ENCODE results near the gene COMMD1. TPM values are rescaled to one million over a fixed set of nuclear protein-coding genes. Genes with fewer than 3 reads are reported as not detected.
"Not testable (repeated sequence)": the region's sequence is repeated elsewhere in the genome, so short reads cannot be mapped to it uniquely, and the experiment has no call there.

Gene COMMD1
- total RNA-seq, 1 experiment from 2014 or later = 8.6 TPM

- no peak for DNase-seq (ENCODE audit: low spot score)
Measured at GRCh38 chr2:62071126-62071598, 165.7 kb downstream of the COMMD1 start.

DNA sequence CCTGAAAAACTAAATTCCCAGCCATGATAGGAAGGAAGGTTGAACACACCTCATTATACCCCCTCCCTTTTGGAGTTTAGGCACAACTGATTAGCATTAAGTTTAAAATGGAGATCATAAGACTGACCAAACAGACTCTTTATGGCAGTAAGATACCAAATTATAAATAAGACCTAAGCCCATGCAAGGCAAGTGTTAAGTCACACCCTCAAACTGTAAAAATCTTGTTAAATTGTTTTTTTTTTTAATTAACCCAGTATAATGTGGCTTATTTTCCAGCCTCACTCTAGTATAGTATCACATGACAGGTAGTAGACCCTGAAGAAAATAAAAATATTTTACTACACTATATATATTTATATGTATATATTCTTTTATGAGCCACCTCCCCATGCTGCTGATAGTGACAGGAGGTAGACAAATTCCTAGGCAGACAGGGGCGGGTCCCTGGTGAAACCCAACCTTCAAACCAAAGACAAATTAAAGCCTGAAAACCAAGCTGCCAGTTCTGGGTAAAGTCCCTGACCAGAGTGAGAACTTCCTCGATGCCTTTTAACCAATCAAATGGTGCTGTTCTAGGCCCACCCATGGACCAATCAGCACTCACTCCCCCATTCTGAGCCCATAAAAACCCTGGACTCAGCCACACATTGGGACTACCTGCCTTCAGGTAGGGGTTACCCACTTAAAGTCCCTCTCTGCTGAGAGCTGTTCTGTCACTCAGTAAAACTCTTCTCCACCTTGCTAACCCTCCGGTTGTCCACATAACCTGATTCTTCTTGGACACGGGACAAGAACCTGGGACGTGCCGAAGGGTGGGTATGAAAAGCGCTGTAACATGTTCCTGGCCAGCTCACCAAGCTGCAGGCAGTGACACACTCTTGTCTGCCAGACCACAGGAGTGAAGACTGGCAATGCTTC lies 166.5 kb downstream of the COMMD1 start:
- no peak for DNase-seq (ENCODE audit: low spot score)

- DNase-seq (ENCODE audit: low spot score) = no peak
Measured at GRCh38 chr2:62074233-62074632, 168.8 kb downstream of the COMMD1 start.

DNA sequence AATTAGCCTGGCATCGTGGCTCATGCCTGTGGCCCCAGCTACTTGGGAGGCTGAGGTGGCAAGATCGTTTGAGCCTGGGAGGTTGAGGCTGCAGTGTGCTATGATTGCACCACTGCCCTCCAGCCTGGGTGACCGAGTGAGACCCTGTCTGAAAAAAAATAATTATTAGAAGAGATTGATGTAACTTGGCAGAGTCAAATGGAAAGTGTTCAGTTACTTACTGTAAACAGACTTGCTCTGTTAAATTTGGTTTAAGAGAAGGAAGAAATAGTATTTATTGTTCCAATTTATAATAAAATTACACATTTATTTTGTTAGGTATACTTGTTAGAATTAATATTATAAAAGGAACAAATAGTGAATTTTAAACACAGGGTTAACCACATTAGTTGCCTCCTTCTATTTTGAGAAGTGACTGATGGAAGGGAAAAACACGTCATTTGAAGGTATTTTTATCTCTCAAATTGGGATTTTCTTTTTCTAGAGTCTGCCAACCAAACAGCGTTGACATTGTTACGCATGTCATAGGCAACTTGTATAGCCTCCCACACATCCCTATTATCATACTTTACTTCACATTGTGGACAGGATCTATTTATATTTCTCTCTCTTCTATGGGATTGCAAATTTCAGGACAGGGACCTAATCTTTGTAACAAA lies 171.6 kb downstream of the COMMD1 start:
- DNase-seq (ENCODE audit: low spot score) = no peak

DNA sequence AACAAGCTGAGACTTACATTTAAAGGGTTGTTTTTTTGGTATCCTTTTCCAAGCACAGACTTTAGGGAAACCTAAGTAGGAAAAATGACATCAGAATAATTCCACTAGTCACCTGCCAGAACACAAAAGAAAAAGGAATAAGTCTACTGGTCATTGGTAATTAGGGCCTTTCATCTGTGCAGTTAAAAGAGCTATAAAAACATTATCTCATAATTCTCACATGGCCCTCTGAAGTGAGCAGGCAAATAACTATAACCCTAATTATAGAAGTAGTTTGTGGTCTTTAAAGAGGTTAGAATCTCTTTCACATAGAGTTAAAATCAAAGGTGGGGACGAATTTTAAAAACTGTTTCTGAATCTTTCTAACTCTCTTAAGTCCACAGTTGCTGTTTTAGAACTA lies 179.3 kb downstream of the COMMD1 start:
- DNase-seq (ENCODE audit: low spot score) = no peak

GRCh38 chr2:62089658-62090057 lies 184.2 kb downstream of the COMMD1 start:
- no peak for DNase-seq (ENCODE audit: low spot score)

GRCh38 chr2:62091471-62091870 lies 186.0 kb downstream of the COMMD1 start:
- no peak for DNase-seq (ENCODE audit: low spot score)

DNA sequence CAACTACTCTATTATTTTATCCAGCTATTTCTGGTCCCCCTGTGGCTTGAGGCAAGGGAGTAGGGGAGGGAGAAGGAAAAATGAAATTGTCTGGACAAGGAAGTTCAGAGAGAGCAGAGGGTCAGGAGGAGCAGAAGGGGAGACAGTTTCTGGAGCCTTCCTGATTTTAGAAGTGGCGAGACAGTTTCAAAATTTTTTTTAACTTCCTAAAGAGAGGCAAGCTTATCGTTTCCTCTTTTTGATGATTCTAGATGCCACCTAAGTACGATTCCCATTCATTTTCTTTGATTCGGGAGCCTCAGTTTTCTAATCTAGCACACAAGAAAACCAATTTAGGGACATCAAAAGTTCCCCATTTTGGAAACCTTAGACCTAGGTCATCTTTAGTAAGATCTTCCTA lies 193.6 kb downstream of the COMMD1 start:
- no peak for DNase-seq (ENCODE audit: low spot score)

- DNase-seq (ENCODE audit: low spot score) = no peak
Measured at GRCh38 chr2:62099523-62100175, 194.2 kb downstream of the COMMD1 start.

DNA sequence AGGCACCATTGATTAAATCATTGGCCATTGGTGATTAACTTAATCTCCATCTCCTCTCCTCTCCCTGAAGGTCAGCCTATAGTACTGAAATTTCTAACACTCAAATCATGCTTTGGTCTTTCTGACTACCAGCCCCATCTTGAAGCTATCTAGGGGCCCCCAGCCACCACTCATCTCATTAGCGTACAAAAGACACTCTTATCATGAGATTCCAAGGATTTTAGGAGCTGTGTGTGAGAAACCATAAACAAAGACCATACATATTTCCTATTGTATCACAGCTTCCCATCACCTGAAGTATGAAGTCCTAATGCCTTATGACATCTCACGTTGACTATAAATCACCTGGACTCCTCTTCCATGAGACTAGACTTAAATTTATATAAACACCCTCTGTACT lies 196.4 kb downstream of the COMMD1 start:
- DNase-seq (ENCODE audit: low spot score) = no peak

GRCh38 chr2:62102402-62102920 lies 197.0 kb downstream of the COMMD1 start:
- DNase-seq (ENCODE audit: low spot score) = no peak

DNA sequence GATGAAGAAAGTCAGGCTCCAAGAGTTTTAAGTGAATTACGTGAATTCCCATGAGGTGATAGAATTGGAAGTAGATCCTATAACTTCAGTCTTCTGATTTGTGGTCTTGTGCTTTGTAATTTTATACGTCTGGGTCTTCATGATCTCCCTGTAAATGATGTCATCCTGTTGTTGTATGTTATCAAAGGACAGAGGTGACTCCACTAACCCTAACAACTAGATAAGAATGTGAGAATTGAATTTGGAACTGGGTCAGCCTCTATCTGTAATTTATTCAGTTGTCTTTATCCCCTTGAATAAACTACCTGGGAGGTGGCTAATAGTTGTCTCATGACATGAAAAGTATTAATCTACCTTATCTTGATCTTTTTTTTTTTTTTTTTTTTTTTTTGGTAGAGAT lies 204.1 kb downstream of the COMMD1 start:
- no peak for DNase-seq (ENCODE audit: low spot score)

DNA sequence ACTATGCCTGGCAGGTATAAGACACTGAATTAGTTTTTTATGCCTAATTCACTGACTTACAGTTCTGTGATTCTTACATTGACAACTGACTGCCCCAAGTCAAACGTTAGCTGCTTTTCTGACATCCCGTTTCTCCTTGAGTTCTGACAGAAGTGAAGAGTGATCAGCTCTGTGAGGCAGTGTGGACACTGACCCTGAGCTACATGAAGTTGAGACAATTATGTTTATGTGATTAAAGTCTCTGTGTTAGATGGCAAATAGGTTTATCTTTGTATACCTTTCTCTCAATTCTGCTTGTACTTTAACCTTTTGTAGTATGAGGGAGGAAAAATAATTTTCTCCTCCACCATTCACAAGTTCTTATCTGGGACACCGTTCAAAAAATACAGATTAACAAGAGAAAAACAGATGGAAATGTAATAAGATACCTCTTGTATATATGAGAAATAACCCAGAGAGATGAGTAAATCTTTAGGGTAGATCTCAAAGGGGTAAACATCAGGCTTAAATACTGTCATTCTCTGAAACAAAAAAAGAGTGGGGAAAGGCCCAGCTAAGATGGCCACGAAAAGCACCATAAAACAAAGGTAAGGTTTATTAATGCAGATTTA lies 205.0 kb downstream of the COMMD1 start:
- DNase-seq (ENCODE audit: low spot score) = no peak

GRCh38 chr2:62112179-62112578 lies 206.7 kb downstream of the COMMD1 start:
- no peak for DNase-seq (ENCODE audit: low spot score)

- no peak for DNase-seq (ENCODE audit: low spot score)
Measured at GRCh38 chr2:62114564-62114963, 209.1 kb downstream of the COMMD1 start.

GRCh38 chr2:62116983-62117382 lies 211.5 kb downstream of the COMMD1 start:
- DNase-seq (ENCODE audit: low spot score) = no peak

- no peak for DNase-seq (ENCODE audit: low spot score)
Measured at GRCh38 chr2:62118160-62118559, 212.7 kb downstream of the COMMD1 start.

DNA sequence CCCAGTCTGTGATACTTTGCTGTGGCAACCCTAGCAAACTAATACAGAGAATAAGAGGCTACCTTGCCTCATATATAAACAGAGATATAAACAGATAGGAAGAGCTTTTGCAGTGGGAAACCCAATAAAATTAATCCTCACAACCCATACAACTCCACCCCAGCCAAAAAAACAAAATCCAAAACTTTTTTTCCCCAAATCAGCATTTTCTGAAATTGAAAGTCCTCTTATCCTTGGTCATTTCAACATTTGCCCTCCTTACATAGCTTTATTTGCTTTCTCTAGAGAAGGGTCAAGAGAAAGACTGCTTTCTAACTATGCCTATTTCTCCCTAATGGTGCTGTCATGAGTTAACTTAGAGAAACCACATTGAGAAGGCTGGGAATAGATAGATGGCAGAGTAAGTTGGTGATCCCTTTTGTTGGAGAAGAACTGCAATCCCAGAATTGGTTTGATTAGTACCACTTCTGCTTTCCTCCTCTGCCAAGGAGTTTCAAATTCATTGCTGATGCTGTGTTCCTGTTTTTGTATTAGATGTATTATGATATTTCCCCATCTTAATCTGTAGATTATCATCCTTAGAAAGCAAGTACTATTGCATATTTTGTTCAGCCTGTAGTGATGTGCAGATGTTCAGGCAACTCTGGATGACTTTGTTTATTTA lies 214.0 kb downstream of the COMMD1 start:
- no peak for DNase-seq (ENCODE audit: low spot score)

DNA sequence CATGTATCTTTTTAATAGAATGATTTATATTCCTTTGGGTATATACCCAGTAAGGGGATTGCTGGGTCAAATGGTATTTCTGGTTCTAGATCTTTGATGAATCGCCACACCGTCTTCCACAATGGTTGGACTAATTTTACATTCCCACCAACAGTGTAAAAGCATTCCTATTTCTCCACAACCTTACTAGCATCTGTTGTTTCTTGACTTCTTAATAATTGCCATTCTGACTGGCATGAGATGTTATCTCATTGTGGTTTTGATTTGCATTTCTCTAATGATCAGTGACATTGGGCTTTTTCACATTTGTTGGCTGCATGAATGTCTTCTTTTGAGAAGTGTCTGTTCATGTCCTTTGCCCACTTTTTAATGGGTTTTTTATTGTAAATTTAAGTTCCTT lies 220.8 kb downstream of the COMMD1 start:
- not testable (repeated sequence) for DNase-seq (ENCODE audit: low spot score)

DNA sequence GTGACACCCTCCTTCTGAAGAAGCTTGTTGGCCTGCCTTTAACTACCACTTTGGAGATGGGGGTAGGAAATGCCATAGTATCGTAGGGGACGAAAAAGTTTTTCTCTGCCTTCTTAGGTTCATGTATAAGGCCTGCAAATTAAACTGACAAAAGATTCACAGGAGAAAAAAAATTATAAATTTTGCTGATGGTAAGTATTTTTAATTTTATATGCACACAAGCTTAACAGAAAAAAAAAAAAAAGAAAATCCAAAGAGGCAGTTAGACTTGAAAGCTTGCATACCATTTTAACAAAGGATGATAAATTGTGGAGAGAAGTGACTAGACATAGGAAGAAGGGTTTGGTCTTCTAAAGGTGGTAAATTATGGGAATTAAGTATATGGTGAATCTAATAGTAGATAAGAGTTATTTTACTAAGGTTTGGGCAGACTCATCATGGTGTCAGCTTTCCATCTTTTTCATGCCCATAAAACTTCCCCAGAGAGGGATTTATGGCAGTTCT lies 227.9 kb downstream of the COMMD1 start:
- no peak for DNase-seq (ENCODE audit: low spot score)
